NCI-H187 (cell line): ENCODE data around the gene ELOVL5.
"Not testable (repeated sequence)": the region's sequence is repeated elsewhere in the genome, so short reads cannot be mapped to it uniquely, and the experiment has no call there.

Source experiments
- DNase-seq, 2 experiments: peaks; one replicate each; lab custom pipeline; 2025; lab: John Stamatoyannopoulos, UW

The ELOVL5 gene

GRCh38 chr6:53304953-53305352 is 43.8 kb downstream of the ELOVL5 start:
- DNase-seq, result not testable (repeated sequence)

GRCh38 chr6:53302678-53303360 is 45.9 kb downstream of the ELOVL5 start:
- no peak for DNase-seq

GRCh38 chr6:53301801-53302537 is 46.8 kb downstream of the ELOVL5 start:
- no peak for DNase-seq

GRCh38 chr6:53300656-53301551 is 47.8 kb downstream of the ELOVL5 start:
- DNase-seq, result no peak

GRCh38 chr6:53299331-53300005 is 49.3 kb downstream of the ELOVL5 start:
- no peak for DNase-seq

- DNase-seq, result no peak
Measured at GRCh38 chr6:53297004-53297403, 51.7 kb downstream of the ELOVL5 start.

- no peak for DNase-seq
Measured at GRCh38 chr6:53295176-53295575, 53.6 kb downstream of the ELOVL5 start.

- DNase-seq, result no peak
Measured at GRCh38 chr6:53294611-53295010, 54.1 kb downstream of the ELOVL5 start.

GRCh38 chr6:53294095-53294494 is 54.7 kb downstream of the ELOVL5 start:
- no peak for DNase-seq

GRCh38 chr6:53293691-53294090 is 55.1 kb downstream of the ELOVL5 start:
- no peak for DNase-seq

GRCh38 chr6:53290537-53291510 is 57.9 kb downstream of the ELOVL5 start:
- DNase-seq, result no peak

GRCh38 chr6:53287336-53288225 is 61.2 kb downstream of the ELOVL5 start:
- DNase-seq, result peak; percentile 27 to 38

- DNase-seq, result no peak
Measured at GRCh38 chr6:53284901-53285300, 63.8 kb downstream of the ELOVL5 start.

GRCh38 chr6:53282741-53283140 is 66.0 kb downstream of the ELOVL5 start:
- no peak for DNase-seq

GRCh38 chr6:53282234-53282633 is 66.5 kb downstream of the ELOVL5 start:
- no peak for DNase-seq

GRCh38 chr6:53281518-53282215 is 67.1 kb downstream of the ELOVL5 start:
- DNase-seq, result no peak

GRCh38 chr6:53280207-53280606 is 68.5 kb downstream of the ELOVL5 start:
- no peak for DNase-seq

GRCh38 chr6:53279293-53279692 is 69.5 kb downstream of the ELOVL5 start:
- DNase-seq, result no peak

- no peak for DNase-seq
Measured at GRCh38 chr6:53273370-53273769, 75.4 kb downstream of the ELOVL5 start.
